ENCODE data around the gene RGS13.
"Not testable (repeated sequence)": the region's sequence is repeated elsewhere in the genome, so short reads cannot be mapped to it uniquely, and the experiment has no call there.

DNA sequence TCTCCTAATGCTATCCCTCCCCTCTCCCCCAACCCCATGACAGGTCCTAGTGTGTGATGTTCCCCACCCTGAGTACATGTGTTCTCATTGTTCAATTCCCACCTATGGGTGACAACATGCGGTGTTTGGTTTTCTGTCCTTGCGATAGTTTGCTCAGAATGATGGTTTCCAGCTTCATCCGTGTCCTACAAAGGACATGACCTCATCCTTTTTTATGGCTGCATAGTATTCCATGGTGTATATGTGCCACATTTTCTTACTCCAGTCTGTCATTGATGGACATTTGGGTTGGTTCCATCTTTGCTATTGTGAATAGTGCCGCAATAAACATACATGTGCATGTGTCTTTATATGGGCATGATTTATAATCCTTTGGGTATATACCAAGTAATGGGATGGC is 47.1 kb downstream of the RGS13 start:
- TF ChIP-seq, protein P1, sequence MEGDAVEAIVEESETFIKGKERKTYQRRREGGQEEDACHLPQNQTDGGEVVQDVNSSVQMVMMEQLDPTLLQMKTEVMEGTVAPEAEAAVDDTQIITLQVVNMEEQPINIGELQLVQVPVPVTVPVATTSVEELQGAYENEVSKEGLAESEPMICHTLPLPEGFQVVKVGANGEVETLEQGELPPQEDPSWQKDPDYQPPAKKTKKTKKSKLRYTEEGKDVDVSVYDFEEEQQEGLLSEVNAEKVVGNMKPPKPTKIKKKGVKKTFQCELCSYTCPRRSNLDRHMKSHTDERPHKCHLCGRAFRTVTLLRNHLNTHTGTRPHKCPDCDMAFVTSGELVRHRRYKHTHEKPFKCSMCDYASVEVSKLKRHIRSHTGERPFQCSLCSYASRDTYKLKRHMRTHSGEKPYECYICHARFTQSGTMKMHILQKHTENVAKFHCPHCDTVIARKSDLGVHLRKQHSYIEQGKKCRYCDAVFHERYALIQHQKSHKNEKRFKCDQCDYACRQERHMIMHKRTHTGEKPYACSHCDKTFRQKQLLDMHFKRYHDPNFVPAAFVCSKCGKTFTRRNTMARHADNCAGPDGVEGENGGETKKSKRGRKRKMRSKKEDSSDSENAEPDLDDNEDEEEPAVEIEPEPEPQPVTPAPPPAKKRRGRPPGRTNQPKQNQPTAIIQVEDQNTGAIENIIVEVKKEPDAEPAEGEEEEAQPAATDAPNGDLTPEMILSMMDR (IDR thresholded peaks at IDR 0.05): not testable (repeated sequence)
- TF ChIP-seq POLR2A (IDR thresholded peaks at IDR 0.05): not testable (repeated sequence)

Measured in tibial nerve (tissue), 3 donors.